ENCODE measurements around the gene CDK8.
A peak's percentile ranks its signal among the peaks of the same experiment; 100 is the strongest.

The CDK8 gene

GRCh38 chr13:26253262-26253786, 605 bp upstream of the CDK8 start:
- 65 to 96% methylated on average over 5 to 6 of the region's 9 CpGs for WGBS, 2 experiments (ENCODE audit: insufficient coverage in 2 of 2)
- Histone ChIP-seq H3K9me3 (ENCODE audit: control insufficient read depth, low read length) (no peaks in the 10 kb centered on the region), H3K4me1 (ENCODE audit: control insufficient read depth, insufficient read depth, low read length, poor library complexity, severe bottlenecking) (no peaks in the 10 kb centered on the region), H3K27ac (ENCODE audit: low read depth, low read length, severe bottlenecking) (no peak overlapping the region), H3K36me3 (ENCODE audit: control insufficient read depth, insufficient read depth, low read length) (no peaks in the 10 kb centered on the region), H3K4me3 (ENCODE audit: extremely low read depth, insufficient read depth, low read length, poor library complexity, severe bottlenecking) (peak overlapping the region; percentile 72)

- no peaks in the 10 kb centered on the region for H3K9me3 ChIP-seq (ENCODE audit: control insufficient read depth, low read length)
- 1 to 2% methylated on average over 21 to 31 of the region's 35 CpGs for WGBS, 2 experiments (ENCODE audit: insufficient coverage in 2 of 2)
- no peaks in the 10 kb centered on the region for H3K36me3 ChIP-seq (ENCODE audit: control insufficient read depth, insufficient read depth, low read length)
- H3K27ac ChIP-seq (ENCODE audit: low read depth, low read length, severe bottlenecking) = peak overlapping the region; percentile 82
- H3K4me3 ChIP-seq (ENCODE audit: extremely low read depth, insufficient read depth, low read length, poor library complexity, severe bottlenecking) = peak overlapping the region; percentile 72
- H3K4me1 ChIP-seq (ENCODE audit: control insufficient read depth, insufficient read depth, low read length, poor library complexity, severe bottlenecking) = no peaks in the 10 kb centered on the region
These were observed 718 bp downstream of the CDK8 start for GRCh38 chr13:26254583-26255111.

GRCh38 chr13:26255115-26255514, 1.2 kb downstream of the CDK8 start:
- H3K4me1 ChIP-seq (ENCODE audit: control insufficient read depth, insufficient read depth, low read length, poor library complexity, severe bottlenecking) = no peaks in the 10 kb centered on the region
- H3K27ac ChIP-seq (ENCODE audit: low read depth, low read length, severe bottlenecking) = peak overlapping the region; percentile 82
- H3K9me3 ChIP-seq (ENCODE audit: control insufficient read depth, low read length) = no peaks in the 10 kb centered on the region
- H3K36me3 ChIP-seq (ENCODE audit: control insufficient read depth, insufficient read depth, low read length) = no peaks in the 10 kb centered on the region
- H3K4me3 ChIP-seq (ENCODE audit: extremely low read depth, insufficient read depth, low read length, poor library complexity, severe bottlenecking) = peak overlapping the region; percentile 72
- 0% methylated on average over 1 of the region's 7 CpGs; no CpG with 5 or more reads in 1 of the 2 experiments for WGBS, 2 experiments (ENCODE audit: insufficient coverage in 2 of 2)

GRCh38 chr13:26255691-26256277, 1.9 kb downstream of the CDK8 start:
- WGBS, 2 experiments (ENCODE audit: insufficient coverage in 2 of 2) = 51 to 62% methylated on average over 5 to 6 of the region's 10 CpGs
- H3K9me3 ChIP-seq (ENCODE audit: control insufficient read depth, low read length) = no peaks in the 10 kb centered on the region
- H3K36me3 ChIP-seq (ENCODE audit: control insufficient read depth, insufficient read depth, low read length) = no peaks in the 10 kb centered on the region
- peak overlapping the region; percentile 72 for H3K4me3 ChIP-seq (ENCODE audit: extremely low read depth, insufficient read depth, low read length, poor library complexity, severe bottlenecking)
- H3K4me1 ChIP-seq (ENCODE audit: control insufficient read depth, insufficient read depth, low read length, poor library complexity, severe bottlenecking) = no peaks in the 10 kb centered on the region
- H3K27ac ChIP-seq (ENCODE audit: low read depth, low read length, severe bottlenecking) = no peak overlapping the region

GRCh38 chr13:26257049-26257448, 3.1 kb downstream of the CDK8 start:
- WGBS, 2 experiments (ENCODE audit: insufficient coverage in 2 of 2) = 80 to 90% methylated on average over 2 of the region's 2 CpGs
- no peak overlapping the region for H3K27ac ChIP-seq (ENCODE audit: low read depth, low read length, severe bottlenecking)
- H3K4me1 ChIP-seq (ENCODE audit: control insufficient read depth, insufficient read depth, low read length, poor library complexity, severe bottlenecking) = no peaks in the 10 kb centered on the region
- H3K9me3 ChIP-seq (ENCODE audit: control insufficient read depth, low read length) = no peaks in the 10 kb centered on the region
- H3K36me3 ChIP-seq (ENCODE audit: control insufficient read depth, insufficient read depth, low read length) = no peaks in the 10 kb centered on the region
- no peak overlapping the region for H3K4me3 ChIP-seq (ENCODE audit: extremely low read depth, insufficient read depth, low read length, poor library complexity, severe bottlenecking)

GRCh38 chr13:26259634-26260033, 5.7 kb downstream of the CDK8 start:
- H3K4me1 ChIP-seq (ENCODE audit: control insufficient read depth, insufficient read depth, low read length, poor library complexity, severe bottlenecking) = no peaks in the 10 kb centered on the region
- H3K36me3 ChIP-seq (ENCODE audit: control insufficient read depth, insufficient read depth, low read length) = no peaks in the 10 kb centered on the region
- no peak overlapping the region for H3K27ac ChIP-seq (ENCODE audit: low read depth, low read length, severe bottlenecking)
- H3K9me3 ChIP-seq (ENCODE audit: control insufficient read depth, low read length) = no peaks in the 10 kb centered on the region
- H3K4me3 ChIP-seq (ENCODE audit: extremely low read depth, insufficient read depth, low read length, poor library complexity, severe bottlenecking) = no peak overlapping the region
- WGBS, 2 experiments (ENCODE audit: insufficient coverage in 2 of 2) = no CpG with 5 or more reads among the region's 3 CpGs

GRCh38 chr13:26262156-26262555, 8.2 kb downstream of the CDK8 start:
- Histone ChIP-seq H3K4me3 (ENCODE audit: extremely low read depth, insufficient read depth, low read length, poor library complexity, severe bottlenecking) (no peak overlapping the region), H3K4me1 (ENCODE audit: control insufficient read depth, insufficient read depth, low read length, poor library complexity, severe bottlenecking) (no peaks in the 10 kb centered on the region), H3K9me3 (ENCODE audit: control insufficient read depth, low read length) (no peaks in the 10 kb centered on the region), H3K36me3 (ENCODE audit: control insufficient read depth, insufficient read depth, low read length) (no peaks in the 10 kb centered on the region), H3K27ac (ENCODE audit: low read depth, low read length, severe bottlenecking) (no peak overlapping the region)
- WGBS, 2 experiments (ENCODE audit: insufficient coverage in 2 of 2) = no CpG with 5 or more reads among the region's 2 CpGs

- WGBS, 2 experiments (ENCODE audit: insufficient coverage in 2 of 2) = 95 to 100% methylated on average over 2 to 3 of the region's 3 CpGs
- H3K4me3 ChIP-seq (ENCODE audit: extremely low read depth, insufficient read depth, low read length, poor library complexity, severe bottlenecking) = no peak overlapping the region
- no peak overlapping the region for H3K27ac ChIP-seq (ENCODE audit: low read depth, low read length, severe bottlenecking)
- H3K4me1 ChIP-seq (ENCODE audit: control insufficient read depth, insufficient read depth, low read length, poor library complexity, severe bottlenecking) = no peaks in the 10 kb centered on the region
- H3K9me3 ChIP-seq (ENCODE audit: control insufficient read depth, low read length) = no peaks in the 10 kb centered on the region
- no peaks in the 10 kb centered on the region for H3K36me3 ChIP-seq (ENCODE audit: control insufficient read depth, insufficient read depth, low read length)
These were observed 12.4 kb downstream of the CDK8 start for GRCh38 chr13:26266311-26266710.

- Histone ChIP-seq H3K27ac (ENCODE audit: low read depth, low read length, severe bottlenecking) (no peak overlapping the region), H3K9me3 (ENCODE audit: control insufficient read depth, low read length) (no peaks in the 10 kb centered on the region), H3K36me3 (ENCODE audit: control insufficient read depth, insufficient read depth, low read length) (no peaks in the 10 kb centered on the region), H3K4me1 (ENCODE audit: control insufficient read depth, insufficient read depth, low read length, poor library complexity, severe bottlenecking) (no peaks in the 10 kb centered on the region), H3K4me3 (ENCODE audit: extremely low read depth, insufficient read depth, low read length, poor library complexity, severe bottlenecking) (no peak overlapping the region)
- 85 to 88% methylated on average over 2 of the region's 3 CpGs for WGBS, 2 experiments (ENCODE audit: insufficient coverage in 2 of 2)
These were observed 16.8 kb downstream of the CDK8 start for GRCh38 chr13:26270707-26271106.

- Histone ChIP-seq H3K4me1 (ENCODE audit: control insufficient read depth, insufficient read depth, low read length, poor library complexity, severe bottlenecking) (no peaks in the 10 kb centered on the region), H3K9me3 (ENCODE audit: control insufficient read depth, low read length) (no peaks in the 10 kb centered on the region), H3K27ac (ENCODE audit: low read depth, low read length, severe bottlenecking) (no peak overlapping the region), H3K36me3 (ENCODE audit: control insufficient read depth, insufficient read depth, low read length) (no peaks in the 10 kb centered on the region), H3K4me3 (ENCODE audit: extremely low read depth, insufficient read depth, low read length, poor library complexity, severe bottlenecking) (no peak overlapping the region)
- WGBS, 2 experiments (ENCODE audit: insufficient coverage in 2 of 2) = no CpG with 5 or more reads among the region's 3 CpGs
These were observed 18.7 kb downstream of the CDK8 start for GRCh38 chr13:26272621-26273020.

GRCh38 chr13:26280295-26280694, 26.4 kb downstream of the CDK8 start:
- Histone ChIP-seq H3K4me3 (ENCODE audit: extremely low read depth, insufficient read depth, low read length, poor library complexity, severe bottlenecking) (no peak overlapping the region), H3K27ac (ENCODE audit: low read depth, low read length, severe bottlenecking) (no peak overlapping the region), H3K4me1 (ENCODE audit: control insufficient read depth, insufficient read depth, low read length, poor library complexity, severe bottlenecking) (no peaks in the 10 kb centered on the region), H3K9me3 (ENCODE audit: control insufficient read depth, low read length) (no peaks in the 10 kb centered on the region), H3K36me3 (ENCODE audit: control insufficient read depth, insufficient read depth, low read length) (peaks cover 11% of the 10 kb centered on the region)
- 67% methylated on average over 1 of the region's 2 CpGs; no CpG with 5 or more reads in 1 of the 2 experiments for WGBS, 2 experiments (ENCODE audit: insufficient coverage in 2 of 2)
